Activated gamma-delta T cell (primary cell): ENCODE data around the gene NECAB3.
A peak's percentile ranks its signal among the peaks of the same experiment; 100 is the strongest.
"Not testable (repeated sequence)": the region's sequence is repeated elsewhere in the genome, so short reads cannot be mapped to it uniquely, and the experiment has no call there.

ENCODE experiments used
- DNase-seq: peaks from one replicate; lab custom pipeline; 2025; lab: John Stamatoyannopoulos, UW
- total RNA-seq, 2 donors: gene quantifications; one replicate each; lab custom pipeline; 2026; lab: John Stamatoyannopoulos, UW

NECAB3 gene, protein sequence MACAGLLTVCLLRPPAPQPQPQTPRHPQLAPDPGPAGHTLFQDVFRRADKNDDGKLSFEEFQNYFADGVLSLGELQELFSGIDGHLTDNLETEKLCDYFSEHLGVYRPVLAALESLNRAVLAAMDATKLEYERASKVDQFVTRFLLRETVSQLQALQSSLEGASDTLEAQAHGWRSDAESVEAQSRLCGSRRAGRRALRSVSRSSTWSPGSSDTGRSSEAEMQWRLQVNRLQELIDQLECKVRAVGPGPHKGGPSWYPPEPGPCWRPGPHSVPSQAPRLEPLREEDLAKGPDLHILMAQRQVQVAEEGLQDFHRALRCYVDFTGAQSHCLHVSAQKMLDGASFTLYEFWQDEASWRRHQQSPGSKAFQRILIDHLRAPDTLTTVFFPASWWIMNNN
- 37.4 to 77.5 reads per million in 2 donors for total RNA-seq

DNA sequence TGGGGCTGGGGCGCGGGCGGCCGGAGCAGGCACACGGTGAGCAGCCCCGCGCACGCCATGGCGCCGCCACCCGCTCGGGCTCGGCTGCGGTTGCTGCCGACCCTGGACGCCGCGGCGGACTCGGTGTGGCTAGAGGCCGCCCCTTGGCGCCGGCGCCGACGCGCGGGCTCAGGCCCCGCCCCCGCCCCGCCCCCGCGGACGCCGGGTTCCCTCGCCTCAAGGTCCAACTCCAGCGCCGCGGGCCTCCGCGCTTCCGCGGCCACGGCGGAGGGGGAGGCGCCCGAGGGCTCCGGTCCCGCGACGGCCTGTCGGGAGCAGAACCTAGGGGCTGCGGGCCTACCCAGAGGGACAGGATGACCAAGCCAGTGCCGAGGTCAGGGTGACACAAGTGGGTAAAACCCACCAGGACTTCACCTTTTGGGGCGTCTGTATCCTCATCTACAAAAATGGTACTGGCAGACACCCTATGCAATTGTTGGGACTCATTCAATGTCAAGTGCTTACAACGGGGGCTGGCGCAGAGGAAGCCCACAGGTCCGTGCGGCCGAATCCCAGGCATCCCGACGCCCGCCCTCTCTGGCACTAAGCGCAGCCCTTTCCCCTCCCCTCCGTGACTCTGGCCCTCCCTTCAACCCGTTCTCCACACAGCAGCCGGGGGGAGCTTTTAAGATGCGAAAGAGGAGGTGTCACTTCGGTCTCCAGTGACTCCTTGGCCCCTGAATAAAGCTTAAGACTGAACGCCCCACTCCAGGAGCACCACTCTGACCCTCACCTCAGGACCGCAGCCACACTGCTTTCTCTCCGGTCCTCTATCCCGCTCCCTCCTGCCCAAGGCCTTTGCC is at the start of gene NECAB3:
Gene NECAB3 (minus strand): TSS at position 135 of the 842 bp plus-strand sequence. CDS start 76 bp downstream, at position 59.
- DNase-seq = peak; percentile 56

DNA sequence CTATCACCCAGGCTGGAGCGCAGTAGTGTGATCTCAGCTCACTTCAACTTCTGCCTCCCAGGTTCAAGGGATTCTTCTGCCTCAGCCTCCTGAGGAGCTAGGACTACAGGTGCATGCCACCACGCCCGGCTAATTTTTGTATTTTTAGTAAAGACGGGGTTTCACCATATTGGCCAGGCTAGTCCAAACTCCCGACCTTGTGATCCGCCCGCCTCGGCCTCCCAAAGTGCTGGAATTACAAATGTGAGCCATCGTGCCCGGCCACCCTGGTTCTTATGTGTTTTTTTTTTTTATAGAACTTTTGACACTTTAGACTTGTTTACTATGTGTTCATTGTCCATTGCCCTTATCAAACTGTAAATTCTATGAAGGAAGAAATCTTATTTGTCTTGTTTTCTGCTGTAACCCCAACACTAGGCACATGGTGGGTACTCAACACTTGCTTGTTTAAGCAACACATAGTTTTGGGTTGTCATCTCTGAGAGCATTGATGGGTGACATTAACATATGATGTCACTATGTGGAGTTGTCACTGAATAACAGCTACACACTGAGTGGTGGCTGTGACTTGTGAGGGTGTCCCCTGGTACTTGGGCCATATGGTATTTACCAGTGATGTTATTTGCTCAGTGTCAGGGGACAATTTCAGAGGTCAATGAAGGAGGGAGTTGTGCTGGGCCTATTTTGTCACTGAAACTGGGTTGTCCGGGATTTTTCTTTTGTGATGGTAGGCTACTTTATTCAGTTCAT is 47.3 kb upstream of the NECAB3 start:
- DNase-seq = no peak

DNA sequence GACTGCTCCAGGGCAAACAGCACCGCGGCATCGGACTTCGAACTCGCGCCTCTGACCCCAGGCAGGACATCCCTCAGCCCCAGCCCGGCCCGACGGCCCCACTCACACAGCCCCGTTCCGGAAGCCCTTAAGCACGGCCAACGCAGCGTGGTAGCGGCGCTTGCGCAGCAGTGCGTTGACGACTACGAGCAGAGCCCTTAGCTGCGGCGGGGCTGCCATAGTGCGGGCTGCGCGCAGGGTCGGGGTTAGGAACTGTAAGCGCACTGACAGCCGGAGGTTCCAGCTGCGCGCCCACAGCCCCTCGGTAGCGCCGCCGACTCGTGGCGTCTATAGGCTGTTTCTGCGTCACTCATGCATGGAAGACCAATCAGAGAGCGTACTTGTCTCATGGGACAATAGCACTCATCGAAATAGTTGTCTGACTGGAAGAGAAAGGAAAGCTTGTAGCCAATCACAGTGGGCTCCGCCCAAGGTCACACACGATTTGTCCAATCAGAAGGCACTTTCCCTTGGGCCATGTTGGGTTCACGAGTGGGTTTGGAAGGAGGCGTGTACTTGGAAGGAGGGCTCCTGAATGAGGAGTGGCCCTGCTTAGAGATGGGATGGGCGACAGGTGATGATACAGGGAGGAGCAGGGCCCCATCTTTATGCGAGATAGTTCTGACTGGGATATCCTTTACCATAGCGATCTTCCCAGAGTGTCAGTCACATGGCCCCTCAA is 45.9 kb upstream of the NECAB3 start, which contains the start of gene PXMP4:
Gene PXMP4 (minus strand): TSS at position 322 of the 721 bp plus-strand sequence. CDS start 103 bp downstream, at position 219.
- peak; percentile 75 for DNase-seq

DNA sequence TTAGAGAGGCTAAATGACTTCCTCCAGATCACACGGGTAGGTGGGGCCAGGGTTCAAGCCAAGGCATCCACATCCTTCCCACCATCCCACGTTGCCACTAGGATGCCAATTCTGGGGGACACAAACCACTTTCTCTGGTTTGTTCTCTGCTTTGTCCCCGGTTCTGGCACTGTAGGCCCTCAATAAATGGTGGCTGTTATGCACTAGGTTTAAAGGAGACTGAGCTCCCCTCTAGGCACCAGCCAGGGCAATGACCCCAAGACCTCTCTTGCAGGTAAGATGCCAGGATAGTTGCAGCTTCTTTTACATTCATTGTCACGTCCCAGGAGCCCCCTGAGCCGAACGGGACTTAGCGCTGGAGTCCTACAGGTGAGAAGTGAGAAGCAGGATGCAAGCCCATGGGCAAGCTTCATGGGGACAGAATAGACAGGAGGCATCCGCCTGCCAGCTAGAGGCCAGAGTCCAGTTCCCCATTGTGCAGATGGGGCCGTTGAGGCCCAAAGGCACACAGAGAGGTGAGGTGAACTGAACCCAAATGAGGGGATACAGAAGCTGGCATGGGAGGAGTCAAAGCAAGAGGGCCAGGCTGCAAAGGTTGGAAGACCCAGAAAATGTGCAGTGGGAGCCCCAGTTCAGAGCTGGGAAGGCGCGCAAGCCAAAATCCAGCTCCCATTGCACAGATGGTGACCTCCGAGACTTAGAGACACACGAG is 45.2 kb upstream of the NECAB3 start:
- DNase-seq = no peak

DNA sequence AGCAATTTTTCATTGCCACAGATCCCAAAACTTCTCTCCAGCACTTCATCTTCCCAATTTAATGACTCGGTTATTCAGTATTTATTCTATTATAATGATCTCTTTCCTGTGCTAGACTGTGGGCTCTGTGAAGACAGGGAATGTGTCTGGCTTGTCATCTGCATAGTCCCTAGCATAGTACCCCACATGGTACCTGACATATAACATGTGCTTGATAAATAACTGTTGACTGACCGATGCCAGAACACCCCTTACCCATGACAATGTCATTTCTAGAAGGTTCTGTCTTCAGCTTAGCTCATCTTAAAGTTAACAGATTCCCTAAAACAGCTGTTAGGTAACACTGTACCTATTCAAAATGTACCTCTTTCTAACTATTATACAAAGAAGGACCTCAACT is 42.3 kb upstream of the NECAB3 start:
- DNase-seq = no peak

DNA sequence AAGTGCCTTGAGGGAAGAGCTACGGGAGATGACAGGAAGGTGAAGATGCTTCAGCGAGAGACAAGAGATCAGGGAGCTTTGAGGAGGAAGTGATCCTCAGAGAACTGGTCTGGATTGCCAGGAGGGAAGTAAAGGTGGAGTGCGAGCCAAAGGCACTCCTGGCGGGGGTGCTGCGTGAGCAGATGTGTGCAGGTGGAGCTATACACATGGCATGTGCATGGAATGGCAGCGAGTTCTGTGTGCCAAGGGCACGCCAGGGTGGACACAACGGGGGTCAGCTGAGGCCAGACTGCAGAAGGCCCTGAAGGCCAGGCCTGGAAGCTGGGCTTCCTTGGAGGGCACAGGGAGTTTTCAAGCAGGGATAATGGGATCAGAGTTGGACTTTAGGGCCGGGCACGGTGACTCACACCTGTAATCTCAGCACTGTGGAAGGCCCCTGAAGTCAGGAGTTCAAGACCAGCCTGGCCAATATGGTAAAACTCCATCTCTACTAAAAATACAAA is 39.7 kb upstream of the NECAB3 start:
- no peak for DNase-seq

DNA sequence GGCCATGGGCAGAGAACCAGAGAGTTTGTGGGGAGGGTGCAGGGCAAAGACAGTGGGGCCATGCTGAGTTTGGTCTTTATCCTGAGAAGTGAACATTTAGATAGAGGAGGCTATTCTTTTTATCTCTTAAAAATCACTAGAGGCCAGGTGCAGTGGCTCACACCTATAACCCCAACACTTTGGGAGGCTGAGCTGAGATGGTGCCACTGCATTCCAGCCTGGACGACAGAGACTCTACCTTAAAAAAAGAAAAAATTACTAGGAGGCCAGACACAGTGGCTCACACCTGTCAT is 37.2 kb upstream of the NECAB3 start:
- no peak for DNase-seq

DNA sequence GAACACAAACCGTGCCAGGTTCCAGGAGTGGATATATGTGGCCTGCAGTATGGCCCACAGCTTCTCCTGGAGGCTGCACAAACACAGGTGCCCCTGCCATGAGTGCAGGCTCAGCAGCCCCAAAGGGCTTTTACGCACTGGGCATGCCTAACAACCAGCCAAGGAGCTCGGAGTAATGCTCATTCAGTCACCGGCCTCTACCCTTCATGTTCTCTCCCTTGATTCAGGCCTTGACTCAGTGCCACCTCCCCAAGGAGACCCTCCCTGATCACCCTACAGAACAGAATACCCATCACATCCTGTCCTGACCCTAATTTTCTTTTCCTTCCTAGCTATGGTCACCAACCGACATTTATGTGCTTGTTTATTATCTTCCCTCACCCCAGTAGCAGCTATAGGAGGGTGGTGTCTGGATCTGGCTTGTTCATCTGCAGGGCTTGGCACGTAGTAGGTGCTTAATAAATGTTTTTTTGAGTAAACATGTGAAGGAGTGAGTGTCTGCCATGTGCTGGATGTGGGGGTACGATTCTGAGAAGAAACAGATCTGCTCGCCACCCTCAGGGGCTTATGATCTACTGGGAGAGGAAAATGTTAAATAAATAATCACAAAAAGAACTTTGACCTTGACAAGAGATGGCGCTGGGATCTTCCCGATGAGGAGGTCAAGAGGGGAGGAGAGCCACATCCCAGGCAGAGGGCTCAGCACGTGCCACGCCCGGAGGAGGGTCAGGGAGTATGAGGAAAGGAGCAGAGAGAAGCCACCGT is 36.6 kb upstream of the NECAB3 start:
- no peak for DNase-seq

DNA sequence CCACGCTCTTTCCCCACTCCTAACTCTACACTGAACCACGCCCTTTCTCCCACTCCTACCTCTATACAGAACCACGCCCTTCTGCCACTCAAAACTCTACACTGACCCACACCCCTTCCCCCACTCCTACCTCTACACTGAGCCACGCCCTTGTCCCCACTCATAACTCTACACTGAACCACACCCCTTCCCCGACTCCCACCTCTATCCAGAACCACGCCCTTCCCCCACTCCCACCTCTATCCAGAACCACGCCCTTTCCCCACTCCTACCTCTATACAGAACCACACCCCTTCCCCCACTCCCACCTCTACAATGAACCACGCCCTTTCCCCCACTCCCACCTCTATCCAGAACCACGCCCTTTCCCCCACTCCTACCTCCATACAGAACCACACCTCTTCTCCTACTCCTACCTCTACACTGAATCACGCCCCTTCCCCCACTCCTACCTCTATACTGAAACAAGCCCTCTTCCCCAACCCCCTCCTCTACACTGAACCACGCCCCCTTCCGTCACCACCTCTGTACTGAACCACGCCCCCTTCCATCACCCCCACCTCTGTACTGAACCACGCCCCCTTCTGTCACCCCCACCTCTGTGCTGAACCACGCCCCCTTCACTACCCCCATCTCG is 35.8 kb upstream of the NECAB3 start:
- no peak for DNase-seq

DNA sequence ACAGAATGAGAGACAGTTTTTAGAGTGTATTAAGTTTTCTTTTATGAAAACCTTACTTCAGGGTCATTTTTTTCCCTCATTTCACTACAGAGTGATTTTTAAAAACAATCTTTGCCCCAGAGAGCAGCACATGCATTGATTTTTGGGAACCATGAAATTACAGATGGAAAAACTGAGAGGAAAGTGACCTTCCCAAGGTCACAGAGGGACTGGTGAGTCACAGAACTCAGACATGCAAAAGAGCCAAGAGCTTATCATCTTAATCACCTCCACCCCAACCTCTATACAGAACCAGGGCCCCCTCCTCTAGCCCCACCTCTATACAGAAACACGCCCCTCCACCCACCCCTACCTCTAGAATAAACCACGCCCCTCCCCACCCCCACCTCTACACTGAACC is 35.2 kb upstream of the NECAB3 start:
- no peak for DNase-seq

DNA sequence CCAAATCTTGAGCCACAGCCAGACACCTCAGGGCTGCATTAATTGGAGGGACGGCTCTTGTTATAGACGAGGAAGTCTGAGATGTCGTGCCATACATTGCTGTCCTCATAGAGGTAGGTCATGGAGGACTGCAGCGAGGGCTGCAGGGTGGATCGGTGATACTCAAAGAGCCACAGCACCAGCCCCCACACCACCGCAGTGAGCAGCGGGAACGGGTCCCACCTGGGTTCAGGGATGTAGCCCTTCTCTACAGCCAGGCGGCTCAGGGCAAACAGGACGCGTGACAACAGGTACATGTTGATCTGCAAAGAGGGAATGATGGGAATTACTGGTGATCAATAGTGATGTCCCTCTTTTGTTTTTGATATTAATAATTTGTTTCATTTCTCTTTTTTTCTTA is 33.4 kb upstream of the NECAB3 start:
- no peak for DNase-seq

DNA sequence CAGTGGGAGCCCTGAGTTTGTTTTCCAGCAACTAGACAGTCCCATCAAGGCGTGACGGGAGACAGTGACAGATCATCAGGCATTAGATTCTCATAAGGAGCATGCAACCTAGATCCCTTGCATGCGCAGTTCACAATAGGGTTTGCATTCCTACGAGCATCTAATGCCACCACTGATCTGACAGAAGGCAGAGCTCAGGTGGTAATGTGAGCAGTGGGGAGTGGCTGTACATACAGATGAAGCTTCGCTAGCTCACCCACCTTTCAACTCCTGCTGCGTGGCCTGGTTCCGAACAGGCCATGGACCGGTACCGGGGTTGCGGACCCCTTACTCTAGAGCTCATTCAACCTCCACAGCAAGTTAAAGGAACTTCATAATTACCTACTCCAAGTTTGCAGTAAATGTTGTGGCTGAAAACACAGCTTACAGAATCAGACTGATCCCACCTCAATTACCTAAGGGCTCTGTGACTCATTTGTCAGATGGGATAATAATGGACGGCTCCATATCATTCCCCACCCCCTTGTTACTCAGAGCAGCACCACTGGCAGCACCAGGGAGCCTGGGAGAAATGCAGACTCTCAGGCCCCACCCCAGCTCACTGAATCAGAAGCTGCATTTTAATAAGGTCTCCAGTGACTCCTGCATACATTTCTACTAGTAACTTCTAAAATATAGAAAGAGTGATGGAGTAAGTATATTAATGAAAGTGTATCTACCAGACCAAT is 30.1 kb upstream of the NECAB3 start:
- no peak for DNase-seq

DNA sequence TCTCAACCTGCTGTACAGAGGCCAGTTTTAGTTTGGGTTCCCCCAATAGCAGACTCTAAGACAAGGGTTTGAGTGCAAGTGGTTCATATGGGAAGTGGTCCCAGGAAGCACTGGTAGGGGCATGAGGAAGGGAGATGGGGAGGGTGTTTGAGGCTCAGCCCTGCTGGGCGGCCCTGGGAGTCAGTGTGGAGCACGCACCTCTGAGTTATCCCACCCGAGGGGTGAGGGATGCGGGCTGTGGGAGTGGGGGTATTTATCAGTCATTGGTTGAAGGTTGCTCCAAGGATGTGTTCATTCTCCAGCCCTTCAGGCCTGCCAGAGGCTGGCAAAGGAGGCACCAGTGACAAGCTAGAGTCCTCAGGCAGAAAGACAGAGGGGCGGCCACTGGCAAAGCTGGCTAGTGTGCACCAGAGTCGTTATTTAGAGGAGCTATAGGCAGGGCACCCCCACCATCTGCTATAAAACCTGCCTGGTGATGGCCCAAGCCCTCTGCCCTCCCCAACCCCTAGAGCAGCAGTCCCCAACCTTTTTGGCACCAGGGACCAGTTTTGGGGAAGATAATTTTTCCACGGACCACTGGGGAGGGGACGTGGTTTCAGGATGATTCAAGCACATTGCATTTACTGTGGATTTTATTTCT is 29.4 kb upstream of the NECAB3 start:
- no peak for DNase-seq

DNA sequence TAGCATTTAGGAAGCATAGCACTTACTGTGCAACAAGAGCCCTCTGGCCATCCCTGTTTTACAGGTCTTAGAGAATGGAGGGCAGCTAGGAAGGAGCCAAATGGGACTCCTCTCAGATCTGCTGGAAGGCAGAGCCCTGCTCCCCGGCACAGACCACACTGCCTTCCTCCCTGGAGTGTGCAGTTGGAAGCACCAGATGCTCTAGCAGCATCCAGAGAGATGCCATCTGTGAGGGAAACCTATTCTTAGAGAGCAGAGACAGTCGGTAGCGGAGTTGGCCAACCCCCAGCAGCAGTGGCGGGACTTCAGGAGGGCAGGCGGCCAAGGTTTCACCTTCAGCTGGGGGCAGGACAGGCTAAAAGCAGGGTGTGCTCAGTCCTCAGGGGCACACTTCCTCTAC is 28.6 kb upstream of the NECAB3 start:
- no peak for DNase-seq

DNA sequence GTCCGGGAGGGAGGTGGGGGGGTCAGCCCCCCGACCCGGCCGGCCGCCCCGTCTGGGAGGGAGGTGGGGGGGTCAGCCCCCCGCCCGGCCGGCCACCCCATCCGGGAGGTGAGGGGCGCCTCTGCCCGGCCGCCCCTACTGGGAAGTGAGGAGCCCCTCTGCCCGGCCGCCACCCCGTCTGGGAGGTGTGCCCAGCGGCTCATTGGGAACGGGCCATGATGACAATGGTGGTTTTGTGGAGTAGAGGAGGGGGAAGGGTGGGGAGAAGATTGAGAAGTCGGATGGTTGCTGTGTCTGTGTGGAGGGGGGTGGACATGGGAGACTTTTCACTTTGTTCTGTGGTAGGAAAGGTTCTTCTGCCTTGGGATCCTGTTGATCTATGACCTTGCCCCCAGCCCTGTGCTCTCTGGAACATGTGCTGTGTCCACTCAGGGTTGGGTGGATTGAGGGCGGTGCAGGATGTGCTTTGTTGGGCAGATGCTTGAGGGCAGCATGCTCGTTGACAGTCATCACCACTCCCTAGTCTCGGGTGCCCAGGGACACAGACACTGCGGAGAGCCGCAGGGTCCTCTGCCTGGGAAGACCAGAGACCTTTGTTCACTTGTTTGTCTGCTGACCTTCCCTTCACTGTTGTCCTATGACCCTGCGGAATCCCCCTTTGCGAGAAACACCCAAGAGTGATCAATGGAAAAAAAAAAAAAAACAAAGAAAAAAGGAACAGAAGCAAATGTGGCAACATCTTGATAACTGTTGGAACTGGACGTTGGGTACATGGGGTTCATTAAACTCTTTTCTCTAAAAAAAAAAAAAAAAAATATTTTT is 27.6 kb upstream of the NECAB3 start:
- no peak for DNase-seq

DNA sequence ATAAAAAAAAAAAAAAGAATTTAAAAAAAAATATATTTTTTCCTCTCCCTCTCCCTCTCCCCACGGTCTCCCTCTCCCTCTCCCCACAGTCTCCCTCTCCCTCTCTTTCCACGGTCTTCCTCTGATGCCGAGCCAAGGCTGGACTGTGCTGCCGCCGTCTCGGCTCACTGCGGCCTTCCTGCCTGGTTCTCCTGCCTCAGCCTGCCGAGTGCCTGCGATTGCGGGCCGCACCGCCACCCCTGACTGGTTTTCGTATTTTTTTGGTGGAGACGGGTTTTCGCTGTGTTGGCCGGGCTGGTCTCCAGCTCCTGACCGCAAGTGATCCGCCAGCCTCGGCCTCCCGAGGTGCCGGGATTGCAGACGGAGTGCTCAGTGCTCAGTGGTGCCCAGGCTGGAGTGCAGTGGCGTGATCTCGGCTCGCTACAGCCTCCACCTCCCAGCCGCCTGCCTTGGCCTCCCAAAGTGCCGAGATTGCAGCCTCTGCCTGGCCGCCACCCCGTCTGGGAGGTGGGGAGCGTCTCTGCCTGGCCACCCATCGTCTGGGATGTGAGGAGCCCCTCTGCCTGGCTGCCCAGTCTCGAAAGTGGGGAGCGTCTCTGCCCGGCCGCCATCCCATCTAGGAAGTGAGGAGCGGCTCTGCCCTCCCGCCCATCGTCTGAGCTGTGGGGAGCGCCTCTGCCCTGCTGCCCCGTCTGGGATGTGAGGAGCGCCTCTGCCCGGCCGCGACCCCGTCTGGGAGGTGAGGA is 26.6 kb upstream of the NECAB3 start:
- not testable (repeated sequence) for DNase-seq

DNA sequence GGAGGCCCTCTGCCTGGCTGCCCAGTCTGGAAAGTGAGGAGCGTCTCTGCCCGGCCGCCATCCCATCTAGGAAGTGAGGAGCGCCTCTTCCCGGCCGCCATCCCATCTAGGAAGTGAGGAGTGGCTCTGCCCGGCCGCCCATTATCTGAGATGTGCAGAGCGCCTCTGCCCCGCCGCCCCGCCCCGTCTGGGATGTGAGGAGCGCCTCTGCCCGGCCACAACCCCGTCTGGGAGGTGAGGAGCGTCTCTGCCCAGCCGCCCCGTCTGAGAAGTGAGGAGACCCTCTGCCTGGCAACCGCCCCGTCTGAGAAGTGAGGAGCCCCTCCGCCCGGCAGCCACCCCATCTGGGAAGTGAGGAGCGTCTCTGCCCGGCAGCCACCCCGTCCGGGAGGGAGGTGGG is 24.7 kb upstream of the NECAB3 start:
- not testable (repeated sequence) for DNase-seq
